Osteoblast (primary cell): Measurements from ENCODE around the gene ANTXR1. TPM values are rescaled to one million over a fixed set of nuclear protein-coding genes. Genes with fewer than 3 reads are reported as not detected.
A peak's percentile ranks its signal among the peaks of the same experiment; 100 is the strongest.

Experiments used
- DNase-seq: peaks from one replicate; pipeline ENCODE4 v3.0.0; 2011; ENCODE audit warnings: low spot score, mixed read lengths; ENCODE audit not compliant: insufficient read length; ENCODE audit errors: missing footprints
- H2AFZ ChIP-seq: 2 replicates; pipeline ENCODE4 v1.6.0; 2011; ENCODE audit warnings: mild to moderate bottlenecking, low read length
- H3K27ac ChIP-seq: 2 replicates; pipeline ENCODE4 v1.5.1; 2011; ENCODE audit warnings: mild to moderate bottlenecking, low read depth, low read length, moderate library complexity
- H3K27me3 ChIP-seq: 2 replicates; pipeline ENCODE4 v1.6.0; 2012; ENCODE audit warnings: mild to moderate bottlenecking, control low read depth, inconsistent platforms, low read length, moderate library complexity; ENCODE audit not compliant: insufficient read depth
- H3K36me3 ChIP-seq: 2 replicates; pipeline ENCODE4 v1.5.1; 2011; ENCODE audit warnings: mild to moderate bottlenecking, low read length, control low read depth, moderate library complexity; ENCODE audit not compliant: insufficient read depth
- H3K4me1 ChIP-seq: 2 replicates; pipeline ENCODE4 v1.5.1; 2011; ENCODE audit warnings: mild to moderate bottlenecking, low read length, control low read depth, moderate library complexity; ENCODE audit not compliant: insufficient read depth
- H3K4me2 ChIP-seq: 2 replicates; pipeline ENCODE4 v1.6.0; 2011; ENCODE audit warnings: mild to moderate bottlenecking, low read length; ENCODE audit not compliant: insufficient read depth
- H3K4me3 ChIP-seq: fragments of 200-600 bp; sonication (generic); 3 replicates; pipeline ENCODE4 v1.5.1; 2012; ENCODE audit warnings: mild to moderate bottlenecking, low read length, inconsistent platforms; ENCODE audit not compliant: insufficient read depth
- H3K79me2 ChIP-seq: 2 replicates; pipeline ENCODE4 v1.6.0; 2012; ENCODE audit warnings: mild to moderate bottlenecking, low read length, control low read depth, inconsistent platforms; ENCODE audit not compliant: insufficient read depth
- H3K9me3 ChIP-seq: 2 replicates; pipeline ENCODE4 v1.5.1; 2011; ENCODE audit warnings: low read depth, low read length, control low read depth
- H4K20me1 ChIP-seq: 2 replicates; pipeline ENCODE4 v1.6.0; 2012; ENCODE audit warnings: mild to moderate bottlenecking, low read length, control low read depth; ENCODE audit not compliant: insufficient read depth
- total RNA-seq: library from RNA; depleted of rRNA; stranded (reverse); fragments of >200 nt; gene quantifications from 2 replicates; pipeline ENCODE4 v1.2.3, GENCODE V29; 2012
- TF ChIP-seq, protein P1 (sequence below): IDR thresholded peaks from 2 replicates; pipeline ENCODE4 v1.5.1; 2011; ENCODE audit warnings: mild to moderate bottlenecking, low read depth, low read length, moderate library complexity; ENCODE audit errors: extremely low read depth

ANTXR1 gene
- total RNA-seq, 1 donor: 123 TPM

DNA sequence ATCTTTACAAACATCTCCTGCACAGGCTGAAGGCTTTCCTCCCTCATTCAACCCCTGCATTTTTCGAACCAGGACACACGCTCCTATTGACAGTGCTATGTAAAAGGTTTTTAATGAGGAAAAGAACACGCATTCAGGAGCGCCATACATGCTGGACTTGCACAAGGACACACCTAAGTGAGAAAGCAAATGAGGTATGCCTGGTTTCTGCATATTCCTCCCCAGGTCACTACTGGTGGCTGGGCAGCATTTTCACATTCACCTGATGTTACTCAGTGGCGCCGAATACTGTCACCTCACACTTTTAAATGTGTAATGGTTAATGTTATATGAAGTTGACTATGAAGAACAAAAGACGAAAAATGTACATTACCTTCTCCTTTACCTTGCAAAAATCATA is 150.6 kb downstream of the ANTXR1 start:
- TF ChIP-seq, protein P1, sequence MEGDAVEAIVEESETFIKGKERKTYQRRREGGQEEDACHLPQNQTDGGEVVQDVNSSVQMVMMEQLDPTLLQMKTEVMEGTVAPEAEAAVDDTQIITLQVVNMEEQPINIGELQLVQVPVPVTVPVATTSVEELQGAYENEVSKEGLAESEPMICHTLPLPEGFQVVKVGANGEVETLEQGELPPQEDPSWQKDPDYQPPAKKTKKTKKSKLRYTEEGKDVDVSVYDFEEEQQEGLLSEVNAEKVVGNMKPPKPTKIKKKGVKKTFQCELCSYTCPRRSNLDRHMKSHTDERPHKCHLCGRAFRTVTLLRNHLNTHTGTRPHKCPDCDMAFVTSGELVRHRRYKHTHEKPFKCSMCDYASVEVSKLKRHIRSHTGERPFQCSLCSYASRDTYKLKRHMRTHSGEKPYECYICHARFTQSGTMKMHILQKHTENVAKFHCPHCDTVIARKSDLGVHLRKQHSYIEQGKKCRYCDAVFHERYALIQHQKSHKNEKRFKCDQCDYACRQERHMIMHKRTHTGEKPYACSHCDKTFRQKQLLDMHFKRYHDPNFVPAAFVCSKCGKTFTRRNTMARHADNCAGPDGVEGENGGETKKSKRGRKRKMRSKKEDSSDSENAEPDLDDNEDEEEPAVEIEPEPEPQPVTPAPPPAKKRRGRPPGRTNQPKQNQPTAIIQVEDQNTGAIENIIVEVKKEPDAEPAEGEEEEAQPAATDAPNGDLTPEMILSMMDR: no peak
- H3K27me3 ChIP-seq: no peaks in the 10 kb centered on the region
- no peaks in the 10 kb centered on the region for H3K9me3 ChIP-seq
- H3K4me2 ChIP-seq: peak overlapping the region; percentile 63
- peaks cover 21% of the 10 kb centered on the region for H3K36me3 ChIP-seq
- H2AFZ ChIP-seq: no peak overlapping the region
- peaks cover 50% of the 10 kb centered on the region for H3K4me1 ChIP-seq
- no peak overlapping the region for H3K4me3 ChIP-seq
- H4K20me1 ChIP-seq: no peaks in the 10 kb centered on the region
- no peak for DNase-seq
- no peaks in the 10 kb centered on the region for H3K79me2 ChIP-seq
- peak overlapping the region; percentile 87 for H3K27ac ChIP-seq

DNA sequence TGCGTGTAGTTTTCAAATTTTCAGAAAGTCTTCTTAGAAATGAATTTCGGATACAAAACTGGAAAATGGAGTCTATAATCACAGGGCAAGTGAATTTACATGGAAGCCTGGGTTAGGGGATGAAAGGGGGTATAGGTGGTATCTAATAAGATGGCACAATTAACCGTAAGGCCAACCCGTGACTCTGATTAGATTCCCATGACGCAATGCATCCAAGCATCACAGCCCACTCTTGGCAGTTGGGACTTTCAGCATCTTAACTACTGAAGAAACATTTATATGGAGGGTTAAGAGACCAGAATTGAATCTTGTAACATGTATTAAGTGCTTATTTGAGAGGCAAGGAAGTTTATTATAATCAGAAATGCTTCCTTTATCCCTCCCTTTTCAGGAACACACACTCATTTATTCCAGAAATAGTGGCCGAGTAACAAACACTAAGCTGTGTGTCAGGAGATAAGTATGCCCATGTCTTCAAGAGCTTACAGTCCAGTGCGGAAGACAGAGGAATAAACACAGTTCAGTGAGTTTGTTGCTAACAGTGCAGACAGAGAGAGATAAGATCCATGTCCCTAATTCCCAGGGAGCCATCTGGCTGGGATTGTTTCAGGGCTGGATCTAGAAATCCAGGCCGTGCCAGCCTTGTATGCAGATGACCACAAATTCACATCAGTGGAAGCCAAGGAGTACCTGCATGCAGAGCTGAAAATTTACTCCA is 151.2 kb downstream of the ANTXR1 start:
- Histone ChIP-seq H3K27ac (peak overlapping the region; percentile 87), H3K79me2 (no peaks in the 10 kb centered on the region), H3K9me3 (no peaks in the 10 kb centered on the region), H2AFZ (no peak overlapping the region), H3K4me3 (no peak overlapping the region), H3K4me2 (peak overlapping the region; percentile 31), H4K20me1 (no peaks in the 10 kb centered on the region), H3K36me3 (peaks cover 21% of the 10 kb centered on the region), H3K4me1 (peaks cover 52% of the 10 kb centered on the region), H3K27me3 (no peaks in the 10 kb centered on the region)
- peak; percentile 83 for DNase-seq
- TF ChIP-seq, protein P1: no peak

DNA sequence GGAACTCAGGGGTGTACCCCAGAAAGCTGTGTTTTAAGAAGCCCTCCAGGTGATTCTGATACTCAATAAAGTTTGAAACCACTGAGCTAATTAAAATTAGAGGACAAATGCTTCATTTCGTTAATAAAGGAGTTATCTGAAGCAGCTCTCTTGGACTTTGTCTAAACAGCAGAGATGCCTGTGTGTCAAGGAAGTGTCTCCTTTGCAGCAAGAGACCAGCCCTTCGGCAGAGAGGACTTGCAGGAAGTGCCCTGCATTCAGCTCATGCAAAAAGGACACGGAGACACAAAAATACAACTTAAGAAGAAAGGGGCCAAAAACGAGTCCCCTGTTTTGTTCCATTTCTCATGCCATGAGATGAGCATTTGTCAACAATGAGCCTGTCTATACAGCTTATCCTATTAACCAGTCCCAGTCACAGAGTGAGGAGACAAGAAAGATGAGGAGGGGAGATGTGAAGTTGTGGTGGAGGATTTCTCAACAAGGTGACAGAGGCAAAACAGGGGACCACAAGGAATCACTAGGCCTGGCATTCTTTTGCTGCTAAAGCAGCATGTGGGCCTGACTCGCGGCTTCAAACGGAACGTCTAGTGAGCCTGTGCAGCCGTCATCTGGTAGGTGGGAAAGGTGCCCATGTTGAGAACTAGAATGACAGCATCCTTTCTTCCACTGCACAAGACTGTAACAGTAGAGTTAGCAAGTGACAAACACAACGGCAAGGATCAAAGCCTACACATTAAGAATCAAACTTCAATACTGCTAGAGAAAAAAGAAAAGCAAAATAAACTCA is 152.3 kb downstream of the ANTXR1 start:
- Histone ChIP-seq H3K27ac (peak overlapping the region; percentile 87), H3K9me3 (no peaks in the 10 kb centered on the region), H3K4me1 (peaks cover 59% of the 10 kb centered on the region), H3K27me3 (no peaks in the 10 kb centered on the region), H3K79me2 (no peaks in the 10 kb centered on the region), H4K20me1 (no peaks in the 10 kb centered on the region), H3K4me2 (no peak overlapping the region), H3K36me3 (peaks cover 18% of the 10 kb centered on the region), H3K4me3 (no peak overlapping the region), H2AFZ (no peak overlapping the region)
- no peak for DNase-seq
- TF ChIP-seq, protein P1: no peak

DNA sequence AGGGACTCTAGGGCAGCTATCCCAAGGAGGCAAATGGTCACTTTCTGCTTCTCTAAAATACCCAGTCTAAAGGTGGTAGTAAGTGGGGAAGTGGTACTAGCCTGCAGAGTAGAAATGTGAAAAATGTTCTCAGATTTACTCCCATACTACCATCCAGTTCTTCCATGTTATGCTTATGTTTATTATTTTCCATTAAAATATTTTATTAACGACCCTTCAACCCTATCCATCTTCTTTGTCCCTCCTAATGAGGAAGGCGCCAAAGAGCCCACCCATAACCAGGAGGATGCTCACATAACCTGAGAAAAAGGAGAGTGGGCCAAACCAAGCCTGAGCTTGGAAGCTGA is 153.5 kb downstream of the ANTXR1 start:
- H3K9me3 ChIP-seq: no peaks in the 10 kb centered on the region
- peaks cover 18% of the 10 kb centered on the region for H3K36me3 ChIP-seq
- no peak overlapping the region for H3K4me3 ChIP-seq
- no peak for DNase-seq
- H3K4me1 ChIP-seq: peaks cover 59% of the 10 kb centered on the region
- H3K79me2 ChIP-seq: no peaks in the 10 kb centered on the region
- no peaks in the 10 kb centered on the region for H3K27me3 ChIP-seq
- TF ChIP-seq, protein P1: no peak
- H3K27ac ChIP-seq: no peak overlapping the region
- no peak overlapping the region for H3K4me2 ChIP-seq
- no peaks in the 10 kb centered on the region for H4K20me1 ChIP-seq
- no peak overlapping the region for H2AFZ ChIP-seq
